ENCODE data around the gene CDKN1A.

Gene CDKN1A

DNA sequence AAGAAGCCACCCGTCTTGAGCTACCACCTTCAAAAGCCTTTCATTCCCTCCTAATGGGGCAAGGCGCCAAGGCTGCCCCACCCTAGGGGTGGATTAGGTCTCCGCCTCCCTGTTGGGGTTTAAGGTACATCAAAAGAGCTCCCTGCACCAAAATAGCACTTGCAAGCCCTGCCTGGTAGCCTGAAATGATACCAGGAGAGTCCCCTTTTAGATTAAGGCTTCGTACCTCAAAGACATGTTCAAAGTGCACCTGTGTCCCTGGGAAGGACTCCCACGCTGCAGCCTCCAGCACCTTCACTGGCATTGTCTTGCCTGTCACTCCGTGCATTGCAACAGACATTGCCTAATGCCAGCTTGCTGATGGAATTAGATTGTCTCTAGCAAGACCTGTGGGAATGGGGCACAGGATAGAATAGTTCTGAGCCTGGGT lies 15.7 kb upstream of the CDKN1A start:
- H3K27me3 ChIP-seq (ENCODE audit: insufficient read depth, low read depth), result no peaks in the 10 kb centered on the region
- H3K79me2 ChIP-seq (ENCODE audit: insufficient read depth, low read depth), result no peaks in the 10 kb centered on the region
- H2AFZ ChIP-seq (ENCODE audit: low read depth), result no peak overlapping the region
- peaks cover 8% of the 10 kb centered on the region for H3K4me1 ChIP-seq (ENCODE audit: low read depth, poor library complexity, severe bottlenecking)
- H3K27ac ChIP-seq, result no peak overlapping the region
- TF ChIP-seq, protein P1, sequence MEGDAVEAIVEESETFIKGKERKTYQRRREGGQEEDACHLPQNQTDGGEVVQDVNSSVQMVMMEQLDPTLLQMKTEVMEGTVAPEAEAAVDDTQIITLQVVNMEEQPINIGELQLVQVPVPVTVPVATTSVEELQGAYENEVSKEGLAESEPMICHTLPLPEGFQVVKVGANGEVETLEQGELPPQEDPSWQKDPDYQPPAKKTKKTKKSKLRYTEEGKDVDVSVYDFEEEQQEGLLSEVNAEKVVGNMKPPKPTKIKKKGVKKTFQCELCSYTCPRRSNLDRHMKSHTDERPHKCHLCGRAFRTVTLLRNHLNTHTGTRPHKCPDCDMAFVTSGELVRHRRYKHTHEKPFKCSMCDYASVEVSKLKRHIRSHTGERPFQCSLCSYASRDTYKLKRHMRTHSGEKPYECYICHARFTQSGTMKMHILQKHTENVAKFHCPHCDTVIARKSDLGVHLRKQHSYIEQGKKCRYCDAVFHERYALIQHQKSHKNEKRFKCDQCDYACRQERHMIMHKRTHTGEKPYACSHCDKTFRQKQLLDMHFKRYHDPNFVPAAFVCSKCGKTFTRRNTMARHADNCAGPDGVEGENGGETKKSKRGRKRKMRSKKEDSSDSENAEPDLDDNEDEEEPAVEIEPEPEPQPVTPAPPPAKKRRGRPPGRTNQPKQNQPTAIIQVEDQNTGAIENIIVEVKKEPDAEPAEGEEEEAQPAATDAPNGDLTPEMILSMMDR (conservative IDR thresholded peaks at IDR 0.05; ENCODE audit: low read depth, low read length), result no peak
- H3K4me3 ChIP-seq (IDR thresholded peaks at IDR 0.05; ENCODE audit: insufficient read depth, low read depth, low read length), result no peak overlapping the region
- H4K20me1 ChIP-seq (ENCODE audit: insufficient read depth), result no peaks in the 10 kb centered on the region
- H3K36me3 ChIP-seq (ENCODE audit: insufficient read depth), result no peaks in the 10 kb centered on the region
- H3K9ac ChIP-seq, result no peak overlapping the region
- no peak overlapping the region for H3K4me2 ChIP-seq

DNA sequence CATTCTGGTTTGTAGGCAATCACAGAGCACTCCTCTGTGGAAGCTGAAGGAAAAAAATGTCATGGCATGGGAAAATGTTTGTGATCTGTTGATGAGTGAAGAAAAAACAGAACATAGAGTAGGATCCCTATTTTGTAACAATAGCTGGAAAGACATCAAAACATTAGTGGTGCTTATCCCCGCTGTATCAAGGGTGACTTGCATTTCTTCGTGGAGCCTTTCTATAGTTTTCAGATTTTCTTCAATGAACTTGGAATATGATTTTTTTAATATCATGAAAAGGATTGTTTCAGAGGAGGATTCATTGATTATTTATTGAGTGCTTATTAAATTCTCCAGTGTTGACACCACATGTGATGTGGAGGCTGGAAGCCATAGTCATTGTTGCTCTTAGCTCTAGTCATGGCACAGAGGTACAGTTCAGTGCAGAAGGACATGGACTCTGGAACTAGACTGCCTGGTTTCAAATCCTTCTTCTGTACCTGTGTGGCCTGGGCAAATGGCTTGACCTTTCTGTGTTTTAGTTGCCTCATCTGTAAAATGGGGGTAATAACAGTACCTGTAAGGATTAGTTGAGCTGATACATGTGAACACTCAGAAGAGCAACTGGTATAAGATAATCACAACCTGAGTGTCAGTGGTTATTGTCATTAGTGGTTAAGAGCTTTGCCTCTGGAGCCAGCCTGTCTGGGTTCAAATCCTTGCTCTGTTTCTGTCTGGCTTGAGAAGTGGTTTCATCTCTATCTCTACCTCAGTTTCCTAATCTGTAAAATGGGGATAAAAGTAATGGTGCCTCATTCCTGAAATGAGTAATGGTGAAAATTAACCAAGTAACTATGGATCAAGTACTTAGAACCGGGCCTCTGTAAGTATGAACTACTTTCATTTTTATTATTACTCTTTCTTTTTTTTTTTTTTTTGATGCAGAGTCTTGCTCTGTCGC lies 14.7 kb upstream of the CDKN1A start:
- Histone ChIP-seq H3K4me3 (IDR thresholded peaks at IDR 0.05; ENCODE audit: insufficient read depth, low read depth, low read length) (no peak overlapping the region), H2AFZ (ENCODE audit: low read depth) (no peak overlapping the region), H3K36me3 (ENCODE audit: insufficient read depth) (no peaks in the 10 kb centered on the region), H3K27ac (no peak overlapping the region), H3K9ac (no peak overlapping the region), H3K4me1 (ENCODE audit: low read depth, poor library complexity, severe bottlenecking) (peaks cover 8% of the 10 kb centered on the region), H4K20me1 (ENCODE audit: insufficient read depth) (no peaks in the 10 kb centered on the region), H3K79me2 (ENCODE audit: insufficient read depth, low read depth) (no peaks in the 10 kb centered on the region), H3K27me3 (ENCODE audit: insufficient read depth, low read depth) (no peaks in the 10 kb centered on the region), H3K4me2 (no peak overlapping the region)
- TF ChIP-seq, protein P1 (conservative IDR thresholded peaks at IDR 0.05; ENCODE audit: low read depth, low read length), result no peak

DNA sequence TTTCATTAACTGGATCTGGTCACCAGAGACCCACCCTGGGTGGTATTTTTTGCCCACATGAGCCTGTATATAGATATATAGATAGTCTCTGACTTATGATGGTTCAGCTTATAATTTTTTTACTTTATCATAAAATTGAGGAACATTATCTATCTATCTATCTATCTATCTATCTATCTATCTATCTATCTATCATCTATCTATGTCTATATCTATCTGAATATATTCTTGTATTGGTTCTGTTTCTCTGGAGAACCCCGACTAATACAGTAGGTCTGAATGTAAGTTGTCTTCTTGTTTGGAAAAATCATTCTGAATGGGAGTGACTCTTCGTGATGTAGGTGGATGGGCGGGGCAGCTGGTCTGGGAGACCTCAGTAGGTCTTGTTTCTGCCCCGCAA lies 13.3 kb upstream of the CDKN1A start:
- Histone ChIP-seq H2AFZ (ENCODE audit: low read depth) (no peak overlapping the region), H3K4me2 (no peak overlapping the region), H3K27me3 (ENCODE audit: insufficient read depth, low read depth) (no peaks in the 10 kb centered on the region), H4K20me1 (ENCODE audit: insufficient read depth) (no peaks in the 10 kb centered on the region), H3K27ac (no peak overlapping the region), H3K4me1 (ENCODE audit: low read depth, poor library complexity, severe bottlenecking) (peaks cover 8% of the 10 kb centered on the region), H3K9ac (no peak overlapping the region), H3K79me2 (ENCODE audit: insufficient read depth, low read depth) (no peaks in the 10 kb centered on the region), H3K36me3 (ENCODE audit: insufficient read depth) (no peaks in the 10 kb centered on the region), H3K4me3 (IDR thresholded peaks at IDR 0.05; ENCODE audit: insufficient read depth, low read depth, low read length) (no peak overlapping the region)
- TF ChIP-seq, protein P1 (conservative IDR thresholded peaks at IDR 0.05; ENCODE audit: low read depth, low read length), result no peak

DNA sequence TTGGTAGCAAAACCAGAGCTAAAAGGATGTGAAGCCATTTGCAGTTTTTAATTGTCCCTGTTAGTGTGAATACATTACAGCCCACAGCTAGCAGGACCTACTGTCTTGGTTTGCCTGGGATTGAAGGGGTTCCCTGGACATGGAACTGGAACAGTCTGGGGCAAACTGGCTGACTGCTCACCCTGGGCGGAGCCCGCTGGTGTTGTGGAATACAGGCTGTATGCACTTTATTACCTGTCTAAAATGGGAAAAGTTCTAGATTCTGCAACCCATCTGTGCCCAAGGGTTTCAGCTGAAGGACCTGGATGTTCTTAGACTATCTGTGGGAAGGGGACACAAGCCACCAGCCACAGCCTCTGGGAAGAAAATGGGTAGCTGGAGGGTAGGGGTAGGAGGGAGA lies 12.2 kb upstream of the CDKN1A start:
- H3K4me3 ChIP-seq (IDR thresholded peaks at IDR 0.05; ENCODE audit: insufficient read depth, low read depth, low read length), result no peak overlapping the region
- TF ChIP-seq, protein P1 (conservative IDR thresholded peaks at IDR 0.05; ENCODE audit: low read depth, low read length), result no peak

More for the DNA sequence above, 12.2 kb upstream of the CDKN1A start:
- Histone ChIP-seq H3K36me3 (ENCODE audit: insufficient read depth) (no peaks in the 10 kb centered on the region), H3K4me1 (ENCODE audit: low read depth, poor library complexity, severe bottlenecking) (peaks cover 8% of the 10 kb centered on the region), H3K9ac (no peak overlapping the region), H3K27ac (no peak overlapping the region), H3K4me2 (no peak overlapping the region), H4K20me1 (ENCODE audit: insufficient read depth) (no peaks in the 10 kb centered on the region), H3K79me2 (ENCODE audit: insufficient read depth, low read depth) (no peaks in the 10 kb centered on the region), H3K27me3 (ENCODE audit: insufficient read depth, low read depth) (no peaks in the 10 kb centered on the region), H2AFZ (ENCODE audit: low read depth) (no peak overlapping the region)
